Spleen (tissue), 11 donors: ENCODE results near the gene NEAT1. TPM values are rescaled to one million over a fixed set of nuclear protein-coding genes. Genes with fewer than 3 reads are reported as not detected.

Experiments used
- DNase-seq: peaks from one replicate; pipeline ENCODE4 v3.0.0-alpha.2; 2020
- H3K27ac ChIP-seq, 8 donors: fragments of 200-600 bp; sonication (generic) in 7 of 8; 1 replicate in 4 of 8; 2 replicates in 4 of 8; pipeline versions ENCODE4 v1.5.0 to v1.8.0; 2016 to 2021; ENCODE audit warnings: inconsistent platforms in 4 of 8, mild to moderate bottlenecking in 4 of 8, moderate library complexity in 1 of 8
- H3K27me3 ChIP-seq, 7 donors: fragments of 200-600 bp; sonication (generic) in 6 of 7; replicated peaks in 1 of 7; 1 replicate in 4 of 7; 2 replicates in 3 of 7; pipeline versions ENCODE4 v1.5.0 to v1.8.0; 2016 to 2021; ENCODE audit warnings: inconsistent platforms in 3 of 7, mild to moderate bottlenecking in 1 of 7
- H3K36me3 ChIP-seq, 6 donors: fragments of 200-600 bp; sonication (generic) in 5 of 6; 1 replicate in 4 of 6; 2 replicates in 2 of 6; pipeline versions ENCODE4 v1.5.0 to v1.8.0; 2016 to 2021; ENCODE audit warnings: inconsistent platforms in 2 of 6
- H3K4me1 ChIP-seq, 6 donors: fragments of 200-600 bp; sonication (generic) in 5 of 6; 1 replicate in 3 of 6; 2 replicates in 3 of 6; pipeline versions ENCODE4 v1.5.0 to v1.8.0; 2016 to 2021; ENCODE audit warnings: inconsistent platforms in 3 of 6
- H3K4me3 ChIP-seq, 8 donors: fragments of 200-600 bp; sonication (generic) in 7 of 8; 1 replicate in 4 of 8; 2 replicates in 4 of 8; pipeline versions ENCODE4 v1.5.0 to v1.8.0; 2016 to 2021; ENCODE audit warnings: inconsistent platforms in 4 of 8, mild to moderate bottlenecking in 4 of 8, moderate library complexity in 2 of 8
- H3K9me3 ChIP-seq, 8 donors: fragments of 200-600 bp; sonication (generic) in 7 of 8; 1 replicate in 4 of 8; 2 replicates in 4 of 8; pipeline versions ENCODE4 v1.5.0 to v1.8.0; 2016 to 2021; ENCODE audit warnings: inconsistent platforms in 4 of 8
- CTCF ChIP-seq, 11 experiments: fragments of 200-600 bp in 7 of 11; fragments of 450-650 bp in 4 of 11; sonication (generic) in 4 of 11; IDR thresholded peaks in 8 of 11; conservative IDR thresholded peaks in 3 of 11; 1 replicate in 7 of 11; 2 replicates in 4 of 11; pipeline versions ENCODE4 v1.4.0 to v1.8.0; 2016 to 2021; ENCODE audit warnings: antibody characterized with exemption in 11 of 11, inconsistent platforms in 4 of 11, mild to moderate bottlenecking in 1 of 11
- POLR2A ChIP-seq, 3 donors: fragments of 450-650 bp; IDR thresholded peaks; one replicate each; pipeline ENCODE4 v1.5.1; 2017; ENCODE audit warnings: antibody characterized with exemption in 3 of 3, mild to moderate bottlenecking in 1 of 3
- POLR2AphosphoS5 ChIP-seq, 3 donors: sonication (generic); formaldehyde crosslinking; IDR thresholded peaks; one replicate each; pipeline ENCODE4 v1.5.1; 2017; ENCODE audit warnings: antibody characterized with exemption in 3 of 3
- WGBS, 5 donors: extraction: QIAGEN DNeasy Blood & Tissue Kit in 3 of 5; methylation state at CpG; one replicate each; pipeline versions ENCODE4 v1.1.5 to v1.1.7; 2013 to 2018; 5-methylcytosine and 5-hydroxymethylcytosine counted together
- intact Hi-C: fragments of 100-400 bp; cut with DNase I; formaldehyde crosslinking; loops from one replicate; pipeline ENCODE4 v1.15.0; 2023; ENCODE audit warnings: low total_unique reads
- polyA plus RNA-seq, 3 donors: library from polyadenylated mRNA; stranded (reverse); fragments of 200-250 nt; gene quantifications; one replicate each; pipeline ENCODE4 v1.2.1, GENCODE V29; 2013
- total RNA-seq, 7 donors: library from RNA; depleted of rRNA in 3 of 7; stranded (reverse); fragments of >200 nt in 3 of 7; fragmentation: NEBNext Ultra II Directional in 4 of 7; extraction: Animal tissue kit (Norgen Biotek cat#: 25700) in 4 of 7; gene quantifications; one replicate each; pipeline versions ENCODE4 v1.1.0 to v1.2.1, GENCODE V29; 2016 to 2021
- donor health status: healthy with polysubstance abuse.
- donor health status: DM: no; HTN: no; CAD: no; lungs with moderate emphysema.
- donor health status: DM: no; HTN: no; CAD: no.
- donor health status: Bipolar disorder and iron deficiency.
- donor health status: healthy.
- donor health status: DM: no; HTN: no; CAD: no.
- donor health status: DM: yes; HTN: yes; CAD: no.

Gene NEAT1
- total and polyA plus RNA-seq, 10 donors, result 266 to 1,804 (median 874) TPM

- intact Hi-C loops, result no loop called here
- TF ChIP-seq POLR2AphosphoS5 (IDR thresholded peaks at IDR 0.05) (peak in 1 of 3 donors; percentile 89), CTCF (IDR thresholded peaks at IDR 0.05 in 8 of 11, conservative IDR thresholded peaks at IDR 0.05 in 3 of 11) (no peak)
- WGBS, 5 donors, result 79 to 94% (median 89%) methylated on average over 5 of the region's 5 CpGs
- H3K27ac ChIP-seq, result peak overlapping the region in 6 of 8 donors; percentile 17 to 100 (median 98)
- no peaks in the 10 kb centered on the region for H3K9me3 ChIP-seq
- no peak for DNase-seq
- no peaks in the 10 kb centered on the region for H3K27me3 ChIP-seq
- H3K4me1 ChIP-seq, result peaks cover 41 to 100% (median 95%) of the 10 kb centered on the region in 6 donors
- H3K36me3 ChIP-seq, result peaks cover 0 to 100% (median 46%) of the 10 kb centered on the region in 6 donors
- H3K4me3 ChIP-seq, result peak overlapping the region in 1 of 8 donors; percentile 39
Measured at GRCh38 chr11:65436412-65437032, 13.9 kb downstream of the NEAT1 start.

DNA sequence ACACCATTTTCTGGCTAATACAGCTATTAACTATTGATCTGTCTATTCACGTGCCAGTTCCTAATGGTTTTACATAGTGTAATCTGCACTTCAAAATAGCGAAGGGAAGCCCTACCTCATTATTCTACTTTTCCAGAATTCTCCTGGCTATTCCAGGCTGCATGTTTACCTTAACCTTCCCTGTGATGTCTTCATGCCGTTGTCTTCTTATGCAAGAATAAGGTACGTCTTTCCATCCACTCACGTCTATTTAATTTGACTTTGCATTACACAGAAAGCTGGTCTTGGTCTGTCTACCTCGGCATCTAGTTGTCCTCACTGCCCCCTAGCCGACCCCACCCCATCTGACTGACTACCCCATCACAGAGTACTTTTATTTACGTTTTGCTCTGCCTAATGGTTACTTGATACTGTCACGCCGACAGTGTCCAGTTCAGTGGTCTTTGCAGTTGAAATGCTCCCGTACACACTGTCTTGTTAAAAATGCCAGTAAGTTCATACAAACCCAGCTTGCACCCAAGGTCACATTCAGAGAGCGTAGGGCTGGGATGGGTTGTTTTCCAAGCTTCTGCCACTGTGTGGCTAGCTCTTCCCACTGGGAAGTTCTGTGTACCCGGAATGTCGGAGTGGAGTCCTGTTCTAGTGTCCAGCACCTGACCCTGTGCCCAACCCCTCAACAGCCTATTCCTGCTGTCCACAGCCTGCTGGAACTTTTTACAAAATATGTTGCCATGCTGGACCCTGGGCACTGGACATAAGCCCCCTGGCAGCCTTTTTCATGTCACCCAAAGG is 15.0 kb downstream of the NEAT1 start:
- DNase-seq, result no peak
- Histone ChIP-seq H3K27ac (peak overlapping the region in 5 of 8 donors; percentile 10 to 99 (median 70)), H3K36me3 (peaks cover 0 to 100% (median 47%) of the 10 kb centered on the region in 6 donors), H3K4me3 (peak overlapping the region in 1 of 8 donors; percentile 3), H3K9me3 (no peaks in the 10 kb centered on the region), H3K27me3 (no peaks in the 10 kb centered on the region), H3K4me1 (peaks cover 38 to 100% (median 95%) of the 10 kb centered on the region in 6 donors)
- TF ChIP-seq POLR2A (IDR thresholded peaks at IDR 0.05), result peak in 1 of 3 donors; percentile 5
- peak in 2 of 3 donors; percentile 69 to 87 for TF ChIP-seq POLR2AphosphoS5 (IDR thresholded peaks at IDR 0.05)
- no peak for TF ChIP-seq CTCF (IDR thresholded peaks at IDR 0.05 in 8 of 11, conservative IDR thresholded peaks at IDR 0.05 in 3 of 11)
- intact Hi-C loops, result no loop called here
- 84 to 88% (median 86%) methylated on average over 14 of the region's 14 CpGs for WGBS, 5 donors

DNA sequence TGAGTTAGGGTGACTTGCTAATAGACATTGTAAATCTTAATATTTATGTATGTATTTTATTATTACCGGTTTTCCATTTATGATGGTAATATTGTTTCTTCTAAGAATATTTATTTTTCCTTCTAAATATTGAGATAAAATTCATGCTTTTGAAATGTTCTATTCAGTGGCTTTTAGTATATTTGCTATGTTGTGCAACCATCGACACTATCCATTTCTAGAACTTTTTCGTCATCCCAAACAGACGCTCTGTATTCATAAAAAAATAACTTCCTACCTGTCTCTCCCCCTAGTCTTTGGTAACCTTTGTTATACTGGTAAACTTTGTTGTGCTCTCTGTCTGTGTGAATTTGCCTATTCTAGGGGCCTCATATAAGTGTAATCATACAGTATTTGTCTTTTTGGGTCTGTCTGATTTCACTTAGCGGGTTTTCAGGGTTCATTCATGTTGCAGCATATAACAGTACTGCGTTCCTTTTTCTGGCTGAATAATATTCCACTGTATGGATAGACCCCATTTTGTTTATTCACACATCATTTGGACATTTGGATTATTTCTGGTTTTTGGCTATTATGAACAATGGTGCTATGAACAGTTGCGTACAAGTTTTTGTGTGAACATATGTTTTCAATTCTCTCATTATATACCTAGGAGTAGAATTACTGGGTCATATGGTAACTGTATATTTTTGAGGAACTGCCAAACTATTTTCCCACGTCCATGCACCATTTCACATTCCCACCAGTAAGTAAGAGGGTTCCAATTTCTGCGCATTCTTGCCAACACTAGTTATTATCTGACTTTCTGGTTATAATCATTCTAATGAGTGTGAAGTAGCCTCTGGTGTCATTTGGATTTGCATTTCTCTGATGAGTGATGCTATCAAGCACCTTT is 15.9 kb downstream of the NEAT1 start:
- peaks cover 0 to 100% (median 48%) of the 10 kb centered on the region in 6 donors for H3K36me3 ChIP-seq
- peaks cover 37 to 100% (median 95%) of the 10 kb centered on the region in 6 donors for H3K4me1 ChIP-seq
- 80 to 92% (median 86%) methylated on average over 9 of the region's 9 CpGs for WGBS, 5 donors
- no peak overlapping the region for H3K4me3 ChIP-seq
- peak overlapping the region in 6 of 8 donors; percentile 10 to 77 (median 70) for H3K27ac ChIP-seq
- no peaks in the 10 kb centered on the region for H3K9me3 ChIP-seq
- no peaks in the 10 kb centered on the region for H3K27me3 ChIP-seq
- no peak for DNase-seq
- TF ChIP-seq POLR2A (IDR thresholded peaks at IDR 0.05) (no peak), CTCF (IDR thresholded peaks at IDR 0.05 in 8 of 11, conservative IDR thresholded peaks at IDR 0.05 in 3 of 11) (no peak), POLR2AphosphoS5 (IDR thresholded peaks at IDR 0.05) (no peak)
- intact Hi-C loops, result no loop called here
